ENCODE results near the gene VPS37C. TPM values are rescaled to one million over a fixed set of nuclear protein-coding genes. Genes with fewer than 3 reads are reported as not detected.
"Not testable (repeated sequence)": the region's sequence is repeated elsewhere in the genome, so short reads cannot be mapped to it uniquely, and the experiment has no call there.

VPS37C gene
- total RNA-seq, 1 donor from 2014 or later: 7.7 TPM

GRCh38 chr11:61103851-61104423, 57.3 kb downstream of the VPS37C start:
- intact Hi-C loops (cut with micrococcal nuclease): loop anchor here (2.0 kb wide), 2 partner anchors 21 to 133 kb away; partner anchors contain the start of gene CD6

- intact Hi-C loops (cut with micrococcal nuclease): loop anchor here (1.0 to 2.0 kb wide), 5 partner anchors 8 to 132 kb away; partner anchors contain the start of gene CD6
Observed at GRCh38 chr11:61102667-61103571, 58.3 kb downstream of the VPS37C start.

- intact Hi-C loops (cut with micrococcal nuclease): no loop called here
Observed at GRCh38 chr11:61098778-61099177, 62.4 kb downstream of the VPS37C start.

GRCh38 chr11:61098261-61098660, 63.0 kb downstream of the VPS37C start:
- intact Hi-C loops (cut with micrococcal nuclease): not testable (repeated sequence)

- intact Hi-C loops (cut with micrococcal nuclease): no loop called here
Observed at GRCh38 chr11:61095021-61095420, 66.2 kb downstream of the VPS37C start.

GRCh38 chr11:61094167-61094566, 67.1 kb downstream of the VPS37C start:
- intact Hi-C loops (cut with micrococcal nuclease): not testable (repeated sequence)

GRCh38 chr11:61092908-61093763, 68.1 kb downstream of the VPS37C start:
- intact Hi-C loops (cut with micrococcal nuclease): loop anchor here (1.0 kb wide), 1 partner anchor 9 kb away; the partner anchor contains the start of gene CD5

- intact Hi-C loops (cut with micrococcal nuclease): loop anchor here (1.0 kb wide), 1 partner anchor 10 kb away; the partner anchor contains the start of gene CD5
Observed at GRCh38 chr11:61092280-61092766, 68.9 kb downstream of the VPS37C start.

GRCh38 chr11:61091373-61092279, 69.6 kb downstream of the VPS37C start:
- intact Hi-C loops (cut with micrococcal nuclease): loop anchor here (1.0 kb wide), 1 partner anchor 11 kb away; the partner anchor contains the start of gene CD5

GRCh38 chr11:61090982-61091372, 70.2 kb downstream of the VPS37C start:
- intact Hi-C loops (cut with micrococcal nuclease): no loop called here

GRCh38 chr11:61090521-61090920, 70.7 kb downstream of the VPS37C start:
- intact Hi-C loops (cut with micrococcal nuclease): no loop called here

- intact Hi-C loops (cut with micrococcal nuclease): no loop called here
Observed at GRCh38 chr11:61089806-61090491, 71.3 kb downstream of the VPS37C start.

- intact Hi-C loops (cut with micrococcal nuclease): no loop called here
Observed at GRCh38 chr11:61087426-61088119, 73.7 kb downstream of the VPS37C start.

- intact Hi-C loops (cut with micrococcal nuclease): loop anchor here (2.0 kb wide), 4 partner anchors 19 to 113 kb away; partner anchors contain the start of genes CD5 and CD6
Observed at GRCh38 chr11:61083601-61084147, 77.6 kb downstream of the VPS37C start.

GRCh38 chr11:61082931-61083531, 78.2 kb downstream of the VPS37C start:
- intact Hi-C loops (cut with micrococcal nuclease): loop anchor here (2.0 kb wide), 4 partner anchors 20 to 112 kb away; partner anchors contain the start of genes CD5 and CD6

- intact Hi-C loops (cut with micrococcal nuclease): loop anchor here (2.0 kb wide), 4 partner anchors 21 to 111 kb away; partner anchors contain the start of genes CD5 and CD6
Observed at GRCh38 chr11:61082062-61082870, 79.0 kb downstream of the VPS37C start.

Data from T-helper 2 cell treated with Interferon-gamma antibody and Interleukin-4, amounts not matched to agents 100 ng/mL and 5 ng/mL, for 36 hours (primary cell).